NCI-H345 (cell line): ENCODE measurements around the gene PSMD7.
A peak's percentile ranks its signal among the peaks of the same experiment; 100 is the strongest.

Experiments
- DNase-seq: peaks from one replicate; lab custom pipeline; 2025; lab: John Stamatoyannopoulos, UW

Gene PSMD7

GRCh38 chr16:74296432-74297144 lies at the start of gene PSMD7:
PSMD7 (plus strand) TSS chr16:74296814; CDS start chr16:74296915, 101 bp downstream.
- DNase-seq, result peak; percentile 85

GRCh38 chr16:74249254-74249653 lies 47.4 kb upstream of the PSMD7 start:
- no peak for DNase-seq

- no peak for DNase-seq
These were observed 46.8 kb upstream of the PSMD7 start for GRCh38 chr16:74249846-74250245.

- no peak for DNase-seq
These were observed 44.3 kb upstream of the PSMD7 start for GRCh38 chr16:74252329-74252728.

GRCh38 chr16:74253161-74253938 lies 43.3 kb upstream of the PSMD7 start:
- DNase-seq, result no peak

GRCh38 chr16:74257061-74257460 lies 39.6 kb upstream of the PSMD7 start:
- no peak for DNase-seq

GRCh38 chr16:74261068-74261467 lies 35.5 kb upstream of the PSMD7 start:
- no peak for DNase-seq

GRCh38 chr16:74264811-74265210 lies 31.8 kb upstream of the PSMD7 start:
- DNase-seq, result no peak

GRCh38 chr16:74268372-74268782 lies 28.2 kb upstream of the PSMD7 start:
- peak; percentile 17 for DNase-seq

- DNase-seq, result no peak
These were observed 24.7 kb upstream of the PSMD7 start for GRCh38 chr16:74271872-74272271.

- DNase-seq, result peak; percentile 37
These were observed 21.5 kb upstream of the PSMD7 start for GRCh38 chr16:74275031-74275636.

GRCh38 chr16:74275711-74276110 lies 20.9 kb upstream of the PSMD7 start:
- peak; percentile 84 for DNase-seq

GRCh38 chr16:74277974-74278373 lies 18.6 kb upstream of the PSMD7 start:
- no peak for DNase-seq

GRCh38 chr16:74279266-74279665 lies 17.3 kb upstream of the PSMD7 start:
- DNase-seq, result no peak

- no peak for DNase-seq
These were observed 16.8 kb upstream of the PSMD7 start for GRCh38 chr16:74279805-74280204.

GRCh38 chr16:74280448-74280847 lies 16.2 kb upstream of the PSMD7 start:
- no peak for DNase-seq

GRCh38 chr16:74281300-74281699 lies 15.3 kb upstream of the PSMD7 start:
- no peak for DNase-seq

- DNase-seq, result no peak
These were observed 12.9 kb upstream of the PSMD7 start for GRCh38 chr16:74283716-74284115.

- no peak for DNase-seq
These were observed 8.5 kb upstream of the PSMD7 start for GRCh38 chr16:74288065-74288464.

GRCh38 chr16:74290356-74290755 lies 6.3 kb upstream of the PSMD7 start:
- no peak for DNase-seq

GRCh38 chr16:74291176-74291575 lies 5.4 kb upstream of the PSMD7 start:
- DNase-seq, result no peak

- no peak for DNase-seq
These were observed 4.9 kb upstream of the PSMD7 start for GRCh38 chr16:74291577-74292208.

- DNase-seq, result no peak
These were observed 546 bp upstream of the PSMD7 start for GRCh38 chr16:74296104-74296431.
